Measurements from ENCODE around the gene NEDD1.

- TF ChIP-seq CTCF (conservative IDR thresholded peaks at IDR 0.05) = no peak
- TF ChIP-seq EZH2 (IDR thresholded peaks at IDR 0.05; ENCODE audit: low read depth) = no peak
Observed at GRCh38 chr12:96901175-96901574, 5.9 kb upstream of the NEDD1 start.
